RCC 7860 (cell line): ENCODE data around the gene TIE1.

Experiments used
- DNase-seq: peaks from one replicate; pipeline ENCODE4 v3.0.0-alpha.2; 2015; ENCODE audit warnings: low spot score
- FAIRE-seq: peaks from 2 replicates; lab custom pipeline; 2012; peaks lifted over from hg19 to GRCh38; lab: Jason Lieb, UNC

The TIE1 gene

DNA sequence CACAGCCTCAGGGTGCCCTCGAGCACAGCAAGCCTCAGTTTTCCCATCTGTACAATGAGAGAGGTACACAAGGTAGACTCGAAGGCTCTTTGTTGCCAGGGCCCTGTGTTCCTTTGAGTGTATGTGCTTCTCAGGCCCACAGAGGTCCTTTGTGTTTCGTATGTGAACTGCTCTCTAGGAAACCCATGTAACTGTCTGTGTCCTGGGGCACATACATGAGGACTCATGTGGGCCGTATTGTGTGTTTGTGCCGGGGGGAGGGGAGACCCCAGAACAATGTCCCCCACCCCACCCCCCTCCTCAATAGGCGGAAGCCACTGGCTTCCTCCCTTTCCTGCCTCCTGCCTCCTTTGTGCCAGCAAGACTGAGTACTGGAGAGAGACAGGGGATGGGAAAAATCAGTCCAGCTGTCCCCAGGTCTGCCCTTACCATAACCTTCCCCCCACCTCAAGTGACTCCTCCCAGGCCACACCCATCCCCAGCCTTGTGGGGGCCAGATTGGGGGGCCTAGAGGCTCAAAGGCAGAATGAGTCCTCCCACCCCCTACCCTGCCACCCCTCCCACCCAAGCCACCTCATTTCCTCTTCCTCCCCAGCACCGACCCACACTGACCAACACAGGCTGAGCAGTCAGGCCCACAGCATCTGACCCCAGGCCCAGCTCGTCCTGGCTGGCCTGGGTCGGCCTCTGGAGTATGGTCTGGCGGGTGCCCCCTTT is at the start of gene TIE1:
TSS of gene TIE1 (plus strand) at position 605 of the 717 bp plus-strand sequence. CDS start at position 695, 90 bp downstream.
- no peak for FAIRE-seq
- no peak for DNase-seq

DNA sequence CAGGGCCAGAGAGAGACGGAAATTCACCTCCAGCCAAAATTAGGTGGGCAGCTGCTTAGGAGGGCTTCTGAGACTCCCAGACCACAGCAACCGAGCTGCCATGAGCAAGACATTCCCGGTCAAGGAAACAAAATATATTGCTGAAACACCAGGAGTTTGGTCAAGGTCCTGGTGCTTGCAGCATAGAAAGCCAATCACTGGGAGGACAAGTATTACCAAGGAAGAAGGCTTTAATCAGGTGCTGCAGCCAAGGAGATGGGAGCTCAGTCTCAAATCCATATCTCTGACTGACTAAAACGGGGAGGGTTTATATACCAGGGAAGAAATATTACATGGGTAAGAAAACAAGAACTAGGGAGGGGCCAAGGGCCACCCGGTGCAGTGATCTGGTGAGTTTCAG is 49.8 kb upstream of the TIE1 start:
- FAIRE-seq = no peak
- DNase-seq = no peak

DNA sequence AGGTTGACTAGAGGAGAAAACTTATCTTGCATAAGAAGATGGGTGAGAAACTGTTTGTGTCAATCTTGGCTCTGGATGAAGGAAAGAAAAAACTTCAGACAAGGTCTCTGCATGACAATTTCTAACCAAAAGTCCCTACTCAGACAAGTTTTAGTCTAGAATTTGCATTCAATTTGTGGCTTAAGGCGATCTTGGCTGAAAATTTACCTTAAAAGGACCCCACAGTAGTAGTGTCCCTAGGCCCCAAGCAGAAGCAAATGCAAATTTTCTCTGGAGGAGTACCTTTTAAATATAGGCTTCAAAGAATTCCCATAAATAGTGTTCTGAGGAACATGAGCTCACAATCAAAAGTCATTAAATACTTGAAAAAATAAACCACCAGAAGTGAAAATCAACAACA is 48.6 kb upstream of the TIE1 start:
- DNase-seq (no peak), FAIRE-seq (no peak)

DNA sequence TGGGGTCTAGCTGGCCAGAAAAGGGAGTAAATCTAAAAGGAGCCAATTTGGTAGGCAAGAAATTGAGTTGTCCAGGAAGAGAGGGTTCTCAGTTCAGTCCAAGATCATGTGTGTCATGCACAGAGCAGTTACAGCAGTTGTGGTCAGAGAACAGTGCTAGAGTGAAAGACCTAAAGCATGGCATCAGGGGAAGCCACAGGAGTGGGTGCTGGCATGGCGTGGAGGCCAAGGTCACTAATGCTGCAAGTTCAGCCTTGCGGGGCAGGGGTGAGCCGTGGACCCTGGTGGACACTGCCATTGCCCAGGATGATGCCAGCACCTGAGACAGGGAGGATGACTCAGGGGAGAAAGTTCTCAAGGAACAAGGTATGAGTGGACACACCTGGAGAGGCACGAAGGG is 47.6 kb upstream of the TIE1 start:
- FAIRE-seq (no peak), DNase-seq (no peak)

DNA sequence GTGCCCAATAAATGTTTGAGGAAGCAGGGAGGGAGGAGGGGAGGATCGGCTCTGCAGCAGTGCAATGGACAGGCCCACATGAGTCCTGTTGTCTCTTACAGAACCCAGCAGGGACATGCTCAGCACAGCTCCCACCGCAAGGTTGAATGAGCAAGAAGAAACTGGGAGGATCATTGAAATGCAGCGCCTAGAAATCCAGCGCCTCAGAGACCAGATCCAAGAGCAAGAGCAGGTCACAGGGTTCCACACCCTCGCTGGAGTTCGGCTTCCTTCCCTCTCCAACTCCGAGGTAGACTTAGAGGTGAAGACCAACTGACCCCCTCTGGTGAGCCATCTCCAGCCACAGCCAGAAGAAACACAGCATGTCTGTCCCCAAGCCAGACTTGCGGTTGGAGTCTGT is 46.9 kb upstream of the TIE1 start:
- FAIRE-seq (no peak), DNase-seq (no peak)

DNA sequence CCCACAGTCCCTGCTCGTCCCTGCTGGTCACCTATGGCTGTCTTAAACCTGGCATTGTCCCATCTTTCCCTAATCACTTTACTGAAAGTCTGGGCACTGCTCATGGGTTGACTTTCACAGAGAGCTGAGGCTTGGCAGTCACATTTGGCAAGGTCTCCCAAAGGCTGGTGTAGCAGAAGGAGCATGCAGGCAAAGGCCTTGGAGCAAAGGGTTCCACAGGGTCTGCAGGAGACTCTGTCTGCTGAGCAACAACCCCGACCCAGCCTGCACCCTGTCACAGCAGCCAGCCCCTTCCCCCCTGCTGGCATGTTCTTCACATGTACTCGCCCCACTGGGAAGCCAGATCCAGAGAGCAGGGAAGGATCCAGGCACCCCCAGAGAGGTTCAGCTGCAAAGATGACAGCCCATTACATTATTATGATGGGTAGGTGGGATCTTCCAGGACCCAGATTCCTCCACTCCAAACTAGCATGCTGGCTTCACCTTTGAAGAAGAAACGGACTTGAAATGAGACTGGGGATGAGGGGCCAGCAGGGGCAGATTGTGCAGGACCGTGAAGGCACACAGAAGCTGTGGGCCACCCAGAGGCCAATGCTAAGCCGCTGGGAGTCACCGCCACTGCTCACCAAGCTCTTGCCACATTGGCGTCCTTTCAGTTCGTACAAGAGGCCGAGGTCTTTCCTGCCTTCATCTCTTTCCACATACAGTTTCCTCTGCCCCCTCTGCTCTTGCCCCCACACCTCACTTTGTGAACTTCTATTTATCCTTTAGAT is 45.2 kb upstream of the TIE1 start:
- FAIRE-seq (no peak), DNase-seq (no peak)

DNA sequence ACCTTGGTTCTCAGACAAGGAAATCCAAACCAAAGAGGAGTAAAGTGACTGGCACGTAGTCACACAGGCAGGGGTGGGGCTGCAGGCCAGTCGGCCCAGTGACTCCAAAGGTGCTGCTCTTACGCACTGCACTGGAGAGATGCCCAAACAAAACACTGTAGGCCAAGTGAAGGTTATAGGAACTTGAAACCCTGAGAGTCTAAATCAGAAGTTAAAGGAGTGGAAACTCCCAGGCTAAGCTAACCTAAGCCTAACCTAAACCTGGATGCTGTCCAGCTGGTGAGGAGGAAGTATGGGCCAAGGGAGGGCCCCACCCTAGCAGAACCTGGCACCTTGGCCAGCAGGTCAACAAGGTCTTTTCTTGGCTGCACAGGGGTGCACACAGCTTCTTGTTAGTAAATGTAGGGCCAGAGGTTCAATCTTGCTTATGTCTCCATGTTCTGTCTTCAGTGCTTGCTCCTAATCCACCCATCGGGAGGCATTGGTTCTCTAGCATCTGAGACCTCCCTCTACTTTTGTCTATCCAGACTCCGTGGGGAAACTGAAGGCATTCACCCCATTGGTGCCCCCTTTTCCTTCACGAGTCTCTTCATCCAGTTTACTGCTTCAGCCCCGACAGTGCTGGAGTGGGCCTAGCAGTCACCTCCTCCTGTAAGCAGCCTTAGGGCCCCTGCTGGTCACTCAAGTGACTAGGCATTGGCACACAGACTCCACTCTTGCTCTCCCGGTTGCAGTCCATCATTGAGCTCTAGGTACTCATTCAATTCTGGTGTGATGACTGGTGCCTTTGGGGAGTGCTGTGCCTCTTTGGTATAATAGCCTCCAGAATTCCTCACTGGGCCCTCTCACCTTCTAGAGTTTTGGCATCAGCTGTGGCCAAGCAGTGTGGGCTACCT is 43.9 kb upstream of the TIE1 start:
- DNase-seq = no peak
- no peak for FAIRE-seq

DNA sequence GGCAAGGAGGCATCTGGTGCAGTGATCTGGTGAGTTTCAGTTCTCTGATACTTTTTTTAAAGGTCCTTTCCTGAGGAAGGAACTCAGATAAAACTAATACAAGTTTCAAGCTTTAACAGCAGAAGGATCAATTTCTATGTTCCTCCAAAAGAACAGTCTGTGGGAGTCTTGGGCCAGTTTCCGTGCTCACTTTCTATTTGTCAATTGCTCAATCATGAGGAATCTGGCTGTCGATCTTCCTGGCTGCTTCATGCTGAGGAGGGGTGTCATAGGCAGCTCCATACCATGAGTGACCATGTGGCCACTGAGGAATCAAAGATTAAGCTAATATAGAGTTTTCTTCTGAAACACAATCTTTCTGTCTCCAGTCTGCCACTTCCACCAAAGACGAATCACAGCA is 42.4 kb upstream of the TIE1 start:
- no peak for DNase-seq

DNA sequence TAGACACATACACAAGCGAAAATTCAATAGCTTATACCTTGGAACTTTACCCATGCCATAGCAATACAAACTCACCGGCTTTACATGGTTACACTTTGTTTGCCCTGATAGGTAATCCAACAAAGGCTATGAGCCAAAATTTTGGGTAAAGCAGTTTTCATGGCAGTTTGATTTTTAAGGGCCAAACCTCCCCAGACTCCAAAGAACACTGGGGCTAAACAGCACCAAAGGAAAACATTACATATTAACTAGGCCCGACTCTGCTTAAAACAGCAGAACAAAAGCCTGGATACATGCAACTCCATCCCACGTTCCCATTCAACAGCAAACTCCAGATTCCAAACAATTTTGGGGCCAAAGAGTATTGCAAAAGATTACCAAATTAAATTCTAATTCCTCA is 35.4 kb upstream of the TIE1 start:
- DNase-seq (no peak), FAIRE-seq (no peak)

More for the DNA sequence above, 42.4 kb upstream of the TIE1 start:
- no peak for FAIRE-seq

DNA sequence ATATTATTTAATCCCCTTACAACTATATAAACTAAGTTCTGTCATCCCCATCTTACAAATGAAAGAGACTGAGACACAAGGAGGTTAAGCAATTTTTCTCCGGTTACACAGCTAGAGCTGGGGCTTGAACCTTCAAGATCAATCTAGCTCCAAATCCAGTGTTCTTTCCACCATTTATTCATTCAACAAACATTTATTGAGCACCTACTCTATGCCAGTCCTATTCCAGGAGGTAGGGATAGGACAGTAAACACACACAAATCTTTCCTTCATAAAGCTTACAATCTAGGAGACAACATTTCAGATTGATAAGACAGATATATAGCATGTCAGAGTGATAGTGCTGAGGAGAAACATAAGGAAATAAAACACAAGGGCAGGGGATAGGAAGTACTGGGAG is 33.9 kb upstream of the TIE1 start:
- DNase-seq (no peak), FAIRE-seq (no peak)

DNA sequence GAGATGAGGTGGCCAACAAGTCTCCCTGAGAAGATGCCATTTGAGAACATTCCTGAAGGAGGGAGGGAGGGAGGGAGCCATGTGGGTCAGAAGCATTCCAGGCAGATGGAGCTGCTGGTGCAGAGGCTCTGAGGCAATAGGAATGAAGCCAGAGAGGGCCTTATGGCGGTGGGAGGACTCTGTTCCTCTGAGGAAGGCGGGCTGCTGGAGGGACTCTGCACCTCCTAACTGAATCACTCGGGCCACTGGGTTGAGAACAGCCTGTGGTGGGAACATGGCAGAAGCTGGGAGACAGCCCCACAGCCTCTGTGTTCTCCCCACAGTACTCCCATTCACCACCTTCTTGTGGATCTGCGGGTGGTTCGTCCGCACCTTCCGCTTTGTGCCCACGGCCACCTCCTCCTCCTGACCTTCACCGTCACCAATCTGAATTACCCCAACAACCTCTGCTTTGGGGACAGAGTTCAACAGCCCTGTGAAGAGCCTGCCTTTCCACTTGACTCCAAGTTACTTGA is 33.4 kb upstream of the TIE1 start:
- FAIRE-seq (no peak), DNase-seq (no peak)

DNA sequence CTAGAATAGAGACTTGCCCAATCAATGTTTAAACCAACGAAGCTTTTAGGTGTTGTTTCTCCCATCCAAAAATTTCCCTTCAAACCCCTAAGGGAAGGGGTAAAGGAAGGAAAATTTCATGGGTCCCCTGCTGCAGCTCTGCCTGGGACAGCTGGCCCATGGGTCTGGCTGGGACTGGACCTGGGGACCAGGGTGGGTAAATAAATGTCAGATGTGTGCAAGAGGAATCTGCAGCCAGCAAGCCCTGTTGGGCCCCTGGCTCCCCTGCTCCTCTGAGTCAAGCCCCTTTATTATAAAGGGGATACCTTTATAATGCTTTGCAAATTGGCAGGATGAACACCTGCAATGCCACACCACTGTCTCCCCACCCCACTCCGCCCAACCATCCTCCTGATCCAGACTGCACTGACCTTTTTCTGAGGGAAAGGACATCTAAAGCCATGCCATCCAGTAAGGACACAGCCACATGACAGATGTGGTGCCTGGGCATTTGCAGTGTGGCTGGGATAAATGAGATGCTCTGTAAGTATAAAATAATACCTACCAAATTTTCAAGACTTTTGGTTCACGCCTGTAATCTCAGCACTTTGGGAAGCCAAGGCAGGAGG is 32.9 kb upstream of the TIE1 start:
- DNase-seq = no peak
- no peak for FAIRE-seq

DNA sequence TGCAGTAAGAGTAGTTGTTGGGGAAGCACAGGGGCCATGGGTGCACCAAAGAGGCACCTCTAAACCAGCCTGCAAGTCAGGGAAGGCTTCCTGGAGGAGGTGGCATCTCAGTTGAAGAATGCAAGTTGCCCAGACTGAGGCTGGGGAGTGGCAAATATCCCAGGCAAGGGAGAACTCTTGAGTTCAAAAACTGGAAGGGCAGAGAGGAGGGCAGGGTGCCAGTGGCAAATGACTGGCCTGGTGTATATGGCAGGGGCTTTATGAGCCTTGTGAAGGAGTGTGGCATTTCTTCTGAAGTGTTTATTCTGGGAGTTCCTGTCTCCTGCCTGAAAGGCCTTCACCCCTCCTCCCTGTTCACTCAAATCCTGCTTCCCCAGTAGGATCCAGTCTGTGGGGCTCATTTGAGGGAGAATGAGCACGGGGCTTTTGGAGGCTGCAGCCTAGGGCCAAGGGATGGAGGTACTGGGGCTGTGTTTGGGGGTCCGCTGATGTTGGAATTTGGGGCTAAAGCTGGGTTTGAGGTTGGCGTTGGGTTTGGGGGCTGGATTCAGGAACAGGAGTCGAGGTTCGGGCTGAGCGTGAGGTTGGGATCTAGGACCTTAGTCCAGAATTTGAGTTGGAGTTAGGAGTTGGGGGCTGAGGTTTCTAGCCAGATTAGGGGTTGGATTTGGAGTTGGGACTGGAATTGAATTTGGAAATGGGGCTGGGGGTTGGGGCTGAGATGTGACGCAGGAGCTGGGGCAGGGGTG is 31.0 kb upstream of the TIE1 start, which contains the start of gene TMEM125:
TSS of gene TMEM125 (plus strand) at position 357 of the 749 bp plus-strand sequence. CDS start 2,740 bp downstream, outside the sequence.
- FAIRE-seq (no peak), DNase-seq (no peak)

DNA sequence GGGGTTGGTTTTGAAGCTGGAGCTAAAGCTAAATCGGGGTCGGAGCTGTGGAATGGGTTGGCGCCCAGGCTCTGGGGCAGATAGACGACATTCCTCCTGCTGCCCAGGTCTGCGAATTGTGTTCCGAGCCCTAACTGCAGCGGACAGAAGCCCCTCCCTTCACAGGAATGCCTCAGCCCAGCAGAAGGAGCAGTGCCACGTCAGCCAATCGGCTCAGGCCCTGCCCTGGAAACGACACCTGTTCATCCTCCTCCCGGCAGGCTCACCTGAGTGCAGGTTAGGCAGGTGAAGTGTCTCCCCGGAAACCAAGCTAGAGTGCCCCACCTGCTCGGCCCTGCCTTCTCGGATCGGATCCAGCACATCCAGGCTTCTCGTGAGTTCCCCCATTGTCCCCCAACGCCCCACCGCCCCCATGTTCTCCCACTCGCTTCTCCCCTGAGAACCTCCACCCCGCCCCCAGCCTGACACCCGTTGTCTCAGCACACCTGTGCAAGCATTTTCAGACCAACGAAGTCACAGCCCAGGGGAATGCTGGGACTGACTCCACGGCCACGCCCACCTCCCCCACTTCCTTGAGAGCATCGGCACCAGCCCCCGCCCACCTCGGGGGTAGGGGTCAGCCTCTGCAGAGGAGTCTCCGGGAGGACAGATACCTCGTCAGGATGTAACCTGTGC is 30.2 kb upstream of the TIE1 start:
- DNase-seq = no peak

DNA sequence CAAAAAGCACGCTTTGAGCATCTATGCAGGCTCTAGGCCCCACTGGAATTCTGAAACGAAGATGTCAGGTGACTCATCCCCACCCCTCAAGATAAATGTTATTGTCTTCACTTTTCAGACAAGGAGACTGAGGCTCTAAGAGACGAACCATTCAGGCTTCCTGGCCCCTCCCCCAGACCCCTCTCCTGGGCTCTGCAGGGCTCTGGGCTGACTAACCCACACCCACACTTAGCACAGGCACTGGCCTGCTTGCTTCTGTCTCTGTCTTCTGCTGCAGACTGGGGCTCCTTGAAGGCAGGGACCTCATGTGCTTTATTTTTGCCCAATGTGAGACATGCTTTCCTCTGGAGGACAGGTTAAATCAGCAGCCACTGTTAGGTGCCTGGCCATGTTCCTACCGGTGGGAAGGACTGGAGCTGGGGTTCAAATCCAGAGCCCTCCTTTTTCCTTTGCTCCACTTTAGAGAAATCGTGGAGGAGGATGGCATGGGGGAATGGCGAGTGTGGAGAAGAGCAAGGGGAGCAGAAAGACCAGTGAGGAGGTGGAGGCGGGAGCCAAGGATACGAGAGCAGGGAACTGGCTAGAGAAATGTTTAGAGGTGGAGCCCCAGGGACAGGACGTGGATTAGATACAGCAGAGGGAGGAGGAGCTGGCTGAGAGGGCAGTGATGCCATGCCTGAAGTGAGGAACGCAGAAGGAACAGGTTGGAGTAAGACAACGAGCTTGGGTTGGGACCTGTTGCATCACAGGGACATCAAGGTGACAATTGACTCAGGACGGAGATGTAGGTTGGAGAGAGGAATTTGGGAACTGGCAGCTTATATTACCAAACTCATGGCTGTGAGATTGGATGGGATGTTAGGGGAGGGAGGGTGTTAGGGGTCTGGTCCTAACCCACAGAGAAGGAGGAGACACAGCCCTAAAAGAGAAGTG is 29.3 kb upstream of the TIE1 start:
- FAIRE-seq (no peak), DNase-seq (no peak)

More for the DNA sequence above, 30.2 kb upstream of the TIE1 start:
- no peak for FAIRE-seq

DNA sequence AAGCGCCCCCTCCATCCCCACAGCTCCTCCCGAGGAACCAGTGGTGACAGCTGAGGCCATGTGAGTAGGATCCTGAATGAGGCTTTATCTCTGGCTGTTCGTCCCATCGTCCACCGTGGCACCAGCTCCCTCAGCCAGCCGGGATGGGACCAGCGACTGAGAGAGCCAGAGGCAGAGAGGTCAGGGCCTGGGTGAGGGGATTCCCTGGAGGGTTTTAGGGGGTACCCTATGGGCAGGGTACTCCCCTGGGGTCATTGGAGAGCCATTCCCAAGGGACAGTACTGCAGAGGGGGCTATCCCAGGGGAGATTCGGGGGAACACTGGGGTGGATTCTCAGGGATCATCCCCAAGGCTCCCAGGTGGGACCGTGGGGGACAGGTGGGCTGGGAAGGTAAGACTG is 28.6 kb upstream of the TIE1 start:
- DNase-seq = no peak
- no peak for FAIRE-seq

DNA sequence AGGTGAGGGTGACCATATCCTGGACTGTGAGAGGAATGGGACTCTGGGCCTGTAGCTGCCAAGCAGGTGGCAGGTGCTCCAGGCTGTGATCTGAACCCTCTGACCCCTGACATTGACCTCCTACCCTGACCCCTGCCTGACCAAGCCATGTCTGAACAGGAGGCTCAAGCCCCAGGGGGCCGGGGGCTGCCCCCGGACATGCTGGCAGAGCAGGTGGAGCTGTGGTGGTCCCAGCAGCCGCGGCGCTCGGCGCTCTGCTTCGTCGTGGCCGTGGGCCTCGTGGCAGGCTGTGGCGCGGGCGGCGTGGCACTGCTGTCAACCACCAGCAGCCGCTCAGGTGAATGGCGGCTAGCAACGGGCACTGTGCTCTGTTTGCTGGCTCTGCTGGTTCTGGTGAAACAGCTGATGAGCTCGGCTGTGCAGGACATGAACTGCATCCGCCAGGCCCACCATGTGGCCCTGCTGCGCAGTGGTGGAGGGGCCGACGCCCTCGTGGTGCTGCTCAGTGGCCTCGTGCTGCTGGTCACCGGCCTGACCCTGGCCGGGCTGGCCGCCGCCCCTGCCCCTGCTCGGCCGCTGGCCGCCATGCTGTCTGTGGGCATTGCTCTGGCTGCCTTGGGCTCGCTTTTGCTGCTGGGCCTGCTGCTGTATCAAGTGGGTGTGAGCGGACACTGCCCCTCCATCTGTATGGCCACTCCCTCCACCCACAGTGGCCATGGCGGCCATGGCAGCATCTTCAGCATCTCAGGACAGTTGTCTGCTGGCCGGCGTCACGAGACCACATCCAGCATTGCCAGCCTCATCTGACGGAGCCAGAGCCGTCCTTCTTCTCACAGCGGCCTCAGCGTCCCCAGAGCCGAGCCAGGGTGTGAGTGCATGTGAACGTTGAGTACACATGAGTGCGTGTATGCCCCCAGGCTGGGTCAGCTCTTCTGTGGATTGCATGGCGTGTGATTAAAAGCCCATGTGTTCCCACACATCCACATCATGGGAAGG is 27.9 kb upstream of the TIE1 start:
- FAIRE-seq = no peak

More for the DNA sequence above, 27.9 kb upstream of the TIE1 start:
- no peak for DNase-seq
